B cell (primary cell): ENCODE measurements around the gene SSBP2. TPM values are rescaled to one million over a fixed set of nuclear protein-coding genes. Genes with fewer than 3 reads are reported as not detected.

ENCODE experiments used
- ATAC-seq: fragments of 200-7000 bp; cut with Tn5 transposase; one replicate; pipeline ENCODE4 v1.10.0; 2021; ENCODE audit warnings: low read depth, mild to moderate bottlenecking, moderate number of reproducible peaks, moderate library complexity
- CTCF ChIA-PET: fragments of 350-600 bp; sonication (Branson Sonifier 250); formaldehyde crosslinking; loops from one replicate; lab custom pipeline; 2021; ENCODE audit warnings: antibody characterized with exemption, inconsistent platforms; lab: Charles Lee
- POLR2A ChIA-PET: fragments of 350-600 bp; sonication (Branson Sonifier 250); formaldehyde crosslinking; loops from one replicate; lab custom pipeline; 2021; ENCODE audit warnings: antibody characterized with exemption; lab: Charles Lee
- DNase-seq: peaks from one replicate; pipeline ENCODE4 v3.0.0; 2013
- H2AFZ ChIP-seq: 2 replicates; pipeline ENCODE4 v1.6.1; 2012; ENCODE audit warnings: mild to moderate bottlenecking, low read depth, low read length; ENCODE audit not compliant: insufficient read depth, poor library complexity, severe bottlenecking
- H3K27ac ChIP-seq, 2 donors: 1 replicate in 1 of 2; 2 replicates in 1 of 2; pipeline ENCODE4 v1.5.1; 2012 to 2013; ENCODE audit warnings: low read length in 2 of 2, mild to moderate bottlenecking in 2 of 2, moderate library complexity in 1 of 2
- H3K27me3 ChIP-seq, 4 experiments: fragments of 200-600 bp in 1 of 4; sonication (generic) in 1 of 4; replicated peaks in 1 of 4; 1 replicate in 2 of 4; 2 replicates in 2 of 4; pipeline versions ENCODE4 v1.6.1 to v1.7.0; 2013 to 2016; ENCODE audit warnings: low read length in 3 of 4, mild to moderate bottlenecking in 2 of 4, mixed read lengths in 1 of 4, moderate library complexity in 1 of 4; ENCODE audit not compliant: insufficient read depth in 4 of 4, control insufficient read depth in 3 of 4; ENCODE audit errors: control extremely low read depth in 1 of 4
- H3K36me3 ChIP-seq, 2 experiments: replicated peaks in 1 of 2; 1 replicate in 1 of 2; 2 replicates in 1 of 2; pipeline versions ENCODE4 v1.6.1 to v1.7.1; 2013; ENCODE audit warnings: low read length in 1 of 2; ENCODE audit not compliant: insufficient read depth in 2 of 2, control insufficient read depth in 1 of 2; ENCODE audit errors: control extremely low read depth in 1 of 2, extremely low read depth in 1 of 2
- H3K4me1 ChIP-seq, 2 donors: fragments of 200-600 bp in 1 of 2; sonication (generic) in 1 of 2; 1 replicate in 1 of 2; 2 replicates in 1 of 2; pipeline versions ENCODE4 v1.5.1 to v1.6.1; 2013 to 2017; ENCODE audit warnings: low read length in 2 of 2; ENCODE audit not compliant: control insufficient read depth in 2 of 2, insufficient read depth in 2 of 2
- H3K4me2 ChIP-seq: replicated peaks from 2 replicates; pipeline ENCODE3; 2012; ENCODE audit warnings: mild to moderate bottlenecking, low read depth, low read length; ENCODE audit not compliant: poor library complexity, severe bottlenecking
- H3K4me3 ChIP-seq, 5 experiments: fragments of 200-600 bp in 1 of 5; sonication (generic) in 1 of 5; 1 replicate in 3 of 5; 2 replicates in 2 of 5; pipeline versions ENCODE4 v1.5.1 to v1.7.0; 2011 to 2016; ENCODE audit warnings: low read length in 4 of 5, mild to moderate bottlenecking in 4 of 5, low read depth in 2 of 5, control low read depth in 1 of 5, moderate library complexity in 1 of 5; ENCODE audit not compliant: insufficient read depth in 1 of 5; ENCODE audit errors: control extremely low read depth in 1 of 5, extremely low read depth in 1 of 5
- H3K79me2 ChIP-seq: fragments of 200-600 bp; sonication (generic); one replicate; pipeline ENCODE4 v1.6.0; 2016; ENCODE audit warnings: low read length; ENCODE audit not compliant: control insufficient read depth, insufficient read depth
- H3K9ac ChIP-seq: fragments of 200-600 bp; sonication (generic); 2 replicates; pipeline ENCODE4 v1.6.1; 2017; ENCODE audit warnings: mild to moderate bottlenecking, low read length, moderate library complexity
- H3K9me3 ChIP-seq, 3 donors: one replicate each; pipeline versions ENCODE4 v1.6.1 to v1.7.1; 2013; ENCODE audit warnings: low read length in 2 of 3; ENCODE audit not compliant: control insufficient read depth in 2 of 3, insufficient read depth in 1 of 3; ENCODE audit errors: control extremely low read depth in 1 of 3
- H4K20me1 ChIP-seq: 2 replicates; pipeline ENCODE4 v1.6.0; 2012; ENCODE audit warnings: mild to moderate bottlenecking, low read length; ENCODE audit not compliant: insufficient read depth, control insufficient read depth, poor library complexity, severe bottlenecking
- H3K27ac Mint-ChIP-seq: one replicate; pipeline ENCODE4 v1.8.0; 2021; ENCODE audit warnings: mixed read lengths
- H3K27me3 Mint-ChIP-seq: one replicate; pipeline ENCODE4 v1.8.0; 2021; ENCODE audit warnings: mixed read lengths
- H3K4me1 Mint-ChIP-seq: one replicate; pipeline ENCODE4 v1.8.0; 2021; ENCODE audit warnings: mixed read lengths
- H3K4me3 Mint-ChIP-seq: one replicate; pipeline ENCODE4 v1.8.0; 2021; ENCODE audit warnings: mixed read lengths
- H3K9me3 Mint-ChIP-seq: one replicate; pipeline ENCODE4 v1.8.0; 2022; ENCODE audit warnings: mixed read lengths; ENCODE audit not compliant: insufficient read depth
- CTCF ChIP-seq: fragments of 200-600 bp; IDR thresholded peaks from one replicate; pipeline ENCODE4 v1.8.0; 2022; ENCODE audit warnings: antibody characterized with exemption, mild to moderate bottlenecking
- EZH2 ChIP-seq: IDR thresholded peaks from 2 replicates; pipeline ENCODE4 v1.6.1; 2012; ENCODE audit warnings: borderline replicate concordance, low read depth, mild to moderate bottlenecking, moderate library complexity, low read length; ENCODE audit not compliant: insufficient read depth, poor library complexity, severe bottlenecking
- WGBS: methylation state at CpG from one replicate; pipeline ENCODE4 v1.1.5; 2013; ENCODE audit warnings: missing lambda C conversion rate; ENCODE audit not compliant: insufficient coverage; 5-methylcytosine and 5-hydroxymethylcytosine counted together
- intact Hi-C: fragments of 100-400 bp; cut with micrococcal nuclease; formaldehyde crosslinking; loops from one replicate; pipeline ENCODE4 v1.10.0; 2022
- polyA plus RNA-seq: library from polyadenylated mRNA; depleted of rRNA; stranded (reverse); fragments of >200 nt; gene quantifications from 2 replicates; pipeline ENCODE4 v1.2.3, GENCODE V29; 2012
- total RNA-seq, 2 donors: library from RNA; stranded (reverse); fragments of 120-200 nt in 1 of 2; gene quantifications; 1 replicate in 1 of 2; 2 replicates in 1 of 2; pipeline versions ENCODE4 v1.2.3 to v1.2.4, GENCODE V29; 2013 to 2022

The SSBP2 gene
- total and polyA plus RNA-seq, 2 donors (not counting 1 experiment from before 2014, with no cell fraction given), result 40.9 to 49.6 TPM

GRCh38 chr5:81429363-81429762, 321.5 kb downstream of the SSBP2 start:
- POLR2A ChIA-PET, result no interaction called here
- H3K4me2 ChIP-seq, result no peak overlapping the region
- no peaks in the 10 kb centered on the region for H3K9me3 ChIP-seq

GRCh38 chr5:81428861-81429260, 322.0 kb downstream of the SSBP2 start:
- no peak for ATAC-seq
- no peak overlapping the region for H3K27ac ChIP-seq
- intact Hi-C loops, result loop anchor here (5.0 to 10.0 kb wide), 4 partner anchors 326 to 546 kb away; partner anchors contain the start of genes ATG10 and SSBP2
- TF ChIP-seq CTCF, result no peak
- no peak for TF ChIP-seq EZH2
- no peak overlapping the region for H3K9ac ChIP-seq
- H3K9me3 ChIP-seq, result no peaks in the 10 kb centered on the region
- ChIA-PET CTCF (interaction anchor here (1.2 to 8.3 kb wide), 4 partner anchors 13 to 796 kb away, joined by 3 to 83 read pairs (median 4); no protein-coding TSS in a partner anchor), POLR2A (no interaction called here)
- Mint-ChIP-seq H3K4me3 (no peak overlapping the region), H3K9me3 (no peaks in the 10 kb centered on the region), H3K27ac (no peak overlapping the region), H3K4me1 (peaks cover 4% of the 10 kb centered on the region), H3K27me3 (no peaks in the 10 kb centered on the region)
- peaks cover 0 to 8% of the 10 kb centered on the region in 2 experiments for H3K36me3 ChIP-seq
- H3K4me1 ChIP-seq, result no peaks in the 10 kb centered on the region
- H3K79me2 ChIP-seq, result no peaks in the 10 kb centered on the region
- no peak overlapping the region for H3K4me3 ChIP-seq
- H3K27me3 ChIP-seq, result no peaks in the 10 kb centered on the region
- no peak for DNase-seq
- no peak overlapping the region for H3K4me2 ChIP-seq
- no peak overlapping the region for H2AFZ ChIP-seq
- H4K20me1 ChIP-seq, result no peaks in the 10 kb centered on the region

More at GRCh38 chr5:81429363-81429762, 321.5 kb downstream of the SSBP2 start:
- TF ChIP-seq CTCF (no peak), EZH2 (no peak)
- CTCF ChIA-PET, result interaction anchor here (1.2 to 8.3 kb wide), 4 partner anchors 13 to 796 kb away, joined by 3 to 83 read pairs (median 4); no protein-coding TSS in a partner anchor
- no peak for ATAC-seq
- Mint-ChIP-seq H3K27me3 (no peaks in the 10 kb centered on the region), H3K4me3 (no peak overlapping the region), H3K9me3 (no peaks in the 10 kb centered on the region), H3K4me1 (peaks cover 4% of the 10 kb centered on the region), H3K27ac (no peak overlapping the region)
- no peak for DNase-seq
- Histone ChIP-seq H3K9ac (no peak overlapping the region), H3K36me3 (peaks cover 0 to 10% of the 10 kb centered on the region in 2 experiments), H3K27ac (no peak overlapping the region), H3K27me3 (no peaks in the 10 kb centered on the region), H2AFZ (no peak overlapping the region), H4K20me1 (no peaks in the 10 kb centered on the region), H3K79me2 (no peaks in the 10 kb centered on the region), H3K4me3 (no peak overlapping the region), H3K4me1 (no peaks in the 10 kb centered on the region)
- intact Hi-C loops, result loop anchor here (5.0 to 10.0 kb wide), 4 partner anchors 325 to 545 kb away; partner anchors contain the start of genes ATG10 and SSBP2
- WGBS, result no CpG with 5 or more reads among the region's 3 CpGs
